GM06990 (cell line): ENCODE measurements around the gene BEST3.
"Not testable (repeated sequence)": the region's sequence is repeated elsewhere in the genome, so short reads cannot be mapped to it uniquely, and the experiment has no call there.

ENCODE experiments used
- DNase-seq: peaks from one replicate; pipeline ENCODE4 v3.0.0-alpha.2; 2011; ENCODE audit not compliant: insufficient read length; ENCODE audit errors: extremely low read depth
- H3K27me3 ChIP-seq: replicated peaks from 2 replicates; pipeline ENCODE4 v1.6.0; 2011; ENCODE audit warnings: low read length; ENCODE audit not compliant: control insufficient read depth, insufficient read depth
- H3K36me3 ChIP-seq: 2 replicates; pipeline ENCODE4 v1.5.1; 2011; ENCODE audit warnings: low read length; ENCODE audit not compliant: control insufficient read depth, insufficient read depth
- H3K4me3 ChIP-seq: replicated peaks from 2 replicates; pipeline ENCODE4 v1.5.1; 2011; ENCODE audit warnings: low read depth, mild to moderate bottlenecking, control low read depth, low read length
- CTCF ChIP-seq: IDR thresholded peaks from 2 replicates; pipeline ENCODE4 v1.5.1; 2011; ENCODE audit warnings: low read length, control low read depth, mild to moderate bottlenecking, inconsistent platforms; ENCODE audit not compliant: insufficient read depth, poor library complexity, severe bottlenecking

BEST3 gene

GRCh38 chr12:69616025-69616424, 83.1 kb downstream of the BEST3 start:
- Histone ChIP-seq H3K4me3 (no peak overlapping the region), H3K36me3 (no peaks in the 10 kb centered on the region), H3K27me3 (no peaks in the 10 kb centered on the region; the same call in 1 of the 2 replicates)
- no peak for TF ChIP-seq CTCF
- DNase-seq, result no peak

- H3K27me3 ChIP-seq, result no peaks in the 10 kb centered on the region; the same call in 1 of the 2 replicates
- H3K36me3 ChIP-seq, result no peaks in the 10 kb centered on the region
Observed at GRCh38 chr12:69613351-69613750, 85.8 kb downstream of the BEST3 start.

GRCh38 chr12:69610729-69611128, 88.4 kb downstream of the BEST3 start, which contains the start of gene LRRC10:
Gene LRRC10 (minus strand): TSS chr12:69610907. CDS start chr12:69610838, 69 bp downstream.
- DNase-seq, result no peak
- Histone ChIP-seq H3K27me3 (no peaks in the 10 kb centered on the region; the same call in 1 of the 2 replicates), H3K4me3 (no peak within 1 kb of the TSS), H3K36me3 (no peaks in the 10 kb centered on the region)
- no peak for TF ChIP-seq CTCF

More at GRCh38 chr12:69613351-69613750, 85.8 kb downstream of the BEST3 start:
- no peak for DNase-seq
- no peak for TF ChIP-seq CTCF
- H3K4me3 ChIP-seq, result no peak overlapping the region

DNA sequence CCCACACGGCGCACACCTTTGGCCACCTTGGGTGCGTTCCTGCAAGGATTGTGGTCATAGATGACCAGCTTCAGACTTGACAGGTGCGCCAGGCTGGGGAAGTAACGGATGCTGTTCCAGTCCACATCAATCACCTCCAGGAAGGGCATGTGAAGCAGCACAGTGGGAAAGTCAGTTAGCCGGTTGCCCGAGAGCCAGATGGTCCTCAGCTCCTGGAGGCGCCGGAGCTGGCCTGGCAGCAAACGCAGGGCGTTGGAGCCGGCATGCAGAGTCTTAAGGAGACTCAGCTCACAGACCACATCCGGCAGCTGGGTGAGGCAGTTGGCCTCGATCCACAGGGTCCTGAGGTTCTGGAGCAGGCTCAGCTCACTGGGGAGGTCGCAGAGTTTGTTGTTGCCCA, 89.0 kb downstream of the BEST3 start:
- Histone ChIP-seq H3K36me3 (no peaks in the 10 kb centered on the region), H3K4me3 (no peak overlapping the region), H3K27me3 (no peaks in the 10 kb centered on the region; the same call in 1 of the 2 replicates)
- TF ChIP-seq CTCF, result no peak
- no peak for DNase-seq

DNA sequence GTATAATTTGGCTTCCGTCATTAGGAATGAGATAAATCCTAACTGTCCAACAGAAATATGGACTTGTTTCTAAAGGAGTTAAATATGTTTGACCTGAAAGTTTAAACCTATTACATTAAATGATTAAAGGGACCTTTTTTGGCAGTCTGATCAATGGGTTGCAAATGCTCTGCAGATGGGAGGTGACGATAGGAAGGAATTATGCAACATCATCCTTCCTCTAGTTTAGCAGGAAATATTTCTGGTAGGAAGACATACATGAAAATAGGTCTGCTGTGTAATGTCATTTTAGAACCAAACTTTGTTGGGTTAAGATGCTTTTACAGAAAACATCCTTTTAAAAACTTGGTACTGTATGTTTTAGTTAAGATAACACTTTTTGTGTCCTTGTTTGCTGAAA, 91.0 kb downstream of the BEST3 start:
- DNase-seq, result no peak
- Histone ChIP-seq H3K27me3 (no peaks in the 10 kb centered on the region; the same call in 1 of the 2 replicates), H3K36me3 (peaks cover 1% of the 10 kb centered on the region; the same call in 1 of the 2 replicates), H3K4me3 (no peak overlapping the region)
- TF ChIP-seq CTCF, result no peak

- not testable (repeated sequence) for H3K27me3 ChIP-seq, DNase-seq, H3K4me3 ChIP-seq, H3K36me3 ChIP-seq
Observed at GRCh38 chr12:69604275-69604674, 94.8 kb downstream of the BEST3 start.
